Neural cell (in vitro differentiated cells): ENCODE data around the gene IST1. TPM values are rescaled to one million over a fixed set of nuclear protein-coding genes. Genes with fewer than 3 reads are reported as not detected.

Source experiments
- H2AFZ ChIP-seq: fragments of 200-600, 300-800 bp; sonication (generic), shearing (Covaris generic); 2 replicates; pipeline ENCODE4 v1.6.0; 2014; ENCODE audit warnings: low read depth, mild to moderate bottlenecking, antibody characterized with exemption, low read length, moderate library complexity
- H3F3A ChIP-seq: fragments of 200-600 bp; shearing (Covaris generic); 2 replicates; pipeline ENCODE4 v1.6.1; 2016; ENCODE audit warnings: mild to moderate bottlenecking, moderate library complexity, mixed read lengths, antibody characterized with exemption, low read length; ENCODE audit not compliant: insufficient read depth, poor library complexity, severe bottlenecking
- H3K27ac ChIP-seq: fragments of 200-600, 300-800 bp; sonication (generic), shearing (Covaris generic); 2 replicates; pipeline ENCODE4 v1.5.1; 2014; ENCODE audit warnings: mild to moderate bottlenecking, low read length, moderate library complexity
- H3K27me3 ChIP-seq: fragments of 300-800, 200-600 bp; sonication (generic), shearing (Covaris generic); 2 replicates; pipeline ENCODE4 v1.6.0; 2014; ENCODE audit warnings: mild to moderate bottlenecking, low read depth, low read length, moderate library complexity; ENCODE audit not compliant: insufficient read depth
- H3K36me3 ChIP-seq: fragments of 300-800, 200-600 bp; sonication (generic), shearing (Covaris generic); 2 replicates; pipeline ENCODE4 v1.5.1; 2014; ENCODE audit warnings: mild to moderate bottlenecking, antibody characterized with exemption, low read length, moderate library complexity; ENCODE audit not compliant: insufficient read depth
- H3K4me2 ChIP-seq: fragments of 300-800, 200-600 bp; sonication (generic), shearing (Covaris generic); 2 replicates; pipeline ENCODE4 v1.6.0; 2014; ENCODE audit warnings: mild to moderate bottlenecking, low read length
- H3K4me3 ChIP-seq: fragments of 300-800, 200-600 bp; sonication (generic), shearing (Covaris generic); 2 replicates; pipeline ENCODE4 v1.5.1; 2014; ENCODE audit warnings: mild to moderate bottlenecking, low read length, moderate library complexity
- H3K79me2 ChIP-seq: fragments of 200-600 bp; shearing (Covaris generic); replicated peaks from 2 replicates; pipeline ENCODE4 v1.6.0; 2014; ENCODE audit warnings: mild to moderate bottlenecking, low read length, moderate library complexity; ENCODE audit not compliant: insufficient read depth
- H3K9ac ChIP-seq: fragments of 300-800, 200-600 bp; sonication (generic), shearing (Covaris generic); 2 replicates; pipeline ENCODE4 v1.6.1; 2016; ENCODE audit warnings: mild to moderate bottlenecking, low read length, mixed read lengths
- H3K9me2 ChIP-seq: fragments of 200-600 bp; shearing (Covaris generic); 2 replicates; pipeline ENCODE4 v1.6.1; 2016; ENCODE audit warnings: mild to moderate bottlenecking, low read length, mixed read lengths; ENCODE audit not compliant: insufficient read depth
- H3K9me3 ChIP-seq: fragments of 200-600, 300-800 bp; sonication (generic), shearing (Covaris generic); 2 replicates; pipeline ENCODE4 v1.6.1; 2016; ENCODE audit warnings: mild to moderate bottlenecking, mixed run types, low read length, moderate library complexity, mixed read lengths
- H4K20me1 ChIP-seq: fragments of 200-600 bp; shearing (Covaris generic); 2 replicates; pipeline ENCODE4 v1.6.1; 2016; ENCODE audit warnings: mild to moderate bottlenecking, mixed run types; ENCODE audit not compliant: insufficient read depth
- EP300 ChIP-seq: fragments of 450-650 bp; conservative IDR thresholded peaks from 2 replicates; pipeline ENCODE4 v1.6.1; 2014; ENCODE audit warnings: antibody characterized with exemption, mild to moderate bottlenecking, moderate library complexity; ENCODE audit not compliant: poor library complexity, severe bottlenecking
- MXI1 ChIP-seq: fragments of 450-650 bp; conservative IDR thresholded peaks from 2 replicates; pipeline ENCODE4 v1.6.1; 2014; ENCODE audit warnings: antibody characterized with exemption, mild to moderate bottlenecking; ENCODE audit not compliant: poor library complexity, severe bottlenecking
- POLR2AphosphoS5 ChIP-seq: IDR thresholded peaks from 2 replicates; pipeline ENCODE4 v1.6.1; 2012
- RAD21 ChIP-seq: fragments of 450-650 bp; conservative IDR thresholded peaks from 2 replicates; pipeline ENCODE4 v1.6.1; 2014; ENCODE audit warnings: antibody characterized with exemption, mild to moderate bottlenecking, moderate library complexity
- REST ChIP-seq: IDR thresholded peaks from 2 replicates; pipeline ENCODE4 v1.6.1; 2012; ENCODE audit warnings: borderline replicate concordance
- SMC3 ChIP-seq: fragments of 450-650 bp; conservative IDR thresholded peaks from 2 replicates; pipeline ENCODE4 v1.6.1; 2014; ENCODE audit warnings: antibody characterized with exemption, mild to moderate bottlenecking, moderate library complexity; ENCODE audit not compliant: poor library complexity
- TAF1 ChIP-seq: IDR thresholded peaks from 2 replicates; pipeline ENCODE4 v1.6.1; 2012; ENCODE audit warnings: low read depth
- polyA plus RNA-seq: library from polyadenylated mRNA; depleted of rRNA; stranded (reverse); fragments of >200 nt; gene quantifications from 2 replicates; pipeline ENCODE4 v1.2.3, GENCODE V29; 2014
- TF ChIP-seq, protein P1 (sequence below): fragments of 450-650 bp; IDR thresholded peaks from 2 replicates; pipeline ENCODE4 v1.5.1; 2014; ENCODE audit warnings: antibody characterized with exemption, mild to moderate bottlenecking, moderate library complexity; ENCODE audit not compliant: poor library complexity, severe bottlenecking

IST1 gene
- polyA plus RNA-seq, 1 donor from 2014 or later = 389 TPM

DNA sequence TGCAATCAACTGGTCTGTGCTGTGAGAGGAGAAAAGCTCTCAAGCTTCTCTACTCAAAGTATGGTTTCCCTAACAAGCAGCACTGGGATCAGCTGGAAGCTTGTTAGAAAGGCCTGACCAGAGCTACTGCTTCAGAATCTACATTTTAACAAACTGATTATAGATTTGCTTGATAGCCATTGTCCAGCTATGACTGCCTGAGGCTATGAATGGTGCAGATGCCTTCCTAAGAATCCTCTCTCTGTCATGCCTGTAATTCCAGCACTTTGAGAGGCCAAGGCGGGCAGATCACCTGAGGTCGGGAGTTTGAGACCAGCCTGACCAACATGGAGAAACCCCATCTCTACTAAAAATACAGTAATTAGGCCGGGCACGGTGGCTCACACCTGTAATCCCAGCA, 76.2 kb downstream of the IST1 start:
- no peak overlapping the region for H3K9ac ChIP-seq
- H4K20me1 ChIP-seq = no peaks in the 10 kb centered on the region
- no peaks in the 10 kb centered on the region for H3F3A ChIP-seq
- no peaks in the 10 kb centered on the region for H3K9me3 ChIP-seq
- no peak overlapping the region for H3K4me2 ChIP-seq
- no peaks in the 10 kb centered on the region for H3K79me2 ChIP-seq
- H3K9me2 ChIP-seq = no peaks in the 10 kb centered on the region
- no peak overlapping the region for H3K27ac ChIP-seq
- H3K27me3 ChIP-seq = no peaks in the 10 kb centered on the region
- TF ChIP-seq SMC3 (no peak), MXI1 (no peak), EP300 (no peak), RAD21 (no peak), REST (no peak), TAF1 (no peak), POLR2AphosphoS5 (no peak)
- TF ChIP-seq, protein P1, sequence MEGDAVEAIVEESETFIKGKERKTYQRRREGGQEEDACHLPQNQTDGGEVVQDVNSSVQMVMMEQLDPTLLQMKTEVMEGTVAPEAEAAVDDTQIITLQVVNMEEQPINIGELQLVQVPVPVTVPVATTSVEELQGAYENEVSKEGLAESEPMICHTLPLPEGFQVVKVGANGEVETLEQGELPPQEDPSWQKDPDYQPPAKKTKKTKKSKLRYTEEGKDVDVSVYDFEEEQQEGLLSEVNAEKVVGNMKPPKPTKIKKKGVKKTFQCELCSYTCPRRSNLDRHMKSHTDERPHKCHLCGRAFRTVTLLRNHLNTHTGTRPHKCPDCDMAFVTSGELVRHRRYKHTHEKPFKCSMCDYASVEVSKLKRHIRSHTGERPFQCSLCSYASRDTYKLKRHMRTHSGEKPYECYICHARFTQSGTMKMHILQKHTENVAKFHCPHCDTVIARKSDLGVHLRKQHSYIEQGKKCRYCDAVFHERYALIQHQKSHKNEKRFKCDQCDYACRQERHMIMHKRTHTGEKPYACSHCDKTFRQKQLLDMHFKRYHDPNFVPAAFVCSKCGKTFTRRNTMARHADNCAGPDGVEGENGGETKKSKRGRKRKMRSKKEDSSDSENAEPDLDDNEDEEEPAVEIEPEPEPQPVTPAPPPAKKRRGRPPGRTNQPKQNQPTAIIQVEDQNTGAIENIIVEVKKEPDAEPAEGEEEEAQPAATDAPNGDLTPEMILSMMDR = no peak
- no peak overlapping the region for H3K4me3 ChIP-seq
- no peaks in the 10 kb centered on the region for H3K36me3 ChIP-seq
- no peak overlapping the region for H2AFZ ChIP-seq

DNA sequence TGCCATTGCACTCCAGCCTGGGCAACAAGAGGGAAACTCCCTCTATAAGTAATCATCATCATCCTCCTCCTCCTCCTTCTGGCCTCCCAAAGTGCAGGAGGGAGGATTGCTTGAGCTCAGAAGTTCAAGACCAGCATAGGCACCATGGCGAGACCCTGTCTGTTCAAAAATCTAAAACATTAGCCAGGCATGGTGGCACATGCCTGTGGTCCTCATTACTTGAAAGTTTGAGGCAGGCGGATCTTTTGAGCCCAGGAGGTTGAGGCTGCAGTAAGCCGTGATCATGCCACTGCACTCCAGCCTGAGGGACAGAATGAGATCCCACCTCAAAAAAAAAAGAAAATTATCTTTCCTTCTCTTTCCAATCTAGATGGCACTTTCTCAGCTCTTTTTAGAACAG, 77.0 kb downstream of the IST1 start:
- no peaks in the 10 kb centered on the region for H3F3A ChIP-seq
- no peak overlapping the region for H3K4me3 ChIP-seq
- no peak overlapping the region for H3K9ac ChIP-seq
- H3K36me3 ChIP-seq = no peaks in the 10 kb centered on the region
- no peaks in the 10 kb centered on the region for H3K9me3 ChIP-seq
- no peaks in the 10 kb centered on the region for H3K79me2 ChIP-seq
- no peak for TF ChIP-seq EP300
- no peak for TF ChIP-seq TAF1
- TF ChIP-seq REST = no peak
- no peak for TF ChIP-seq SMC3
- TF ChIP-seq, protein P1 = no peak
- TF ChIP-seq MXI1 = no peak
- TF ChIP-seq POLR2AphosphoS5 = no peak
- no peak for TF ChIP-seq RAD21
- H3K27me3 ChIP-seq = no peaks in the 10 kb centered on the region
- H4K20me1 ChIP-seq = no peaks in the 10 kb centered on the region
- no peak overlapping the region for H3K27ac ChIP-seq
- H3K9me2 ChIP-seq = no peaks in the 10 kb centered on the region
- no peak overlapping the region for H2AFZ ChIP-seq
- no peak overlapping the region for H3K4me2 ChIP-seq
